HepG2 (cell line): ENCODE data around the gene HSPA1L. TPM values are rescaled to one million over a fixed set of nuclear protein-coding genes. Genes with fewer than 3 reads are reported as not detected.
A peak's percentile ranks its signal among the peaks of the same experiment; 100 is the strongest.
"Not testable (repeated sequence)": the region's sequence is repeated elsewhere in the genome, so short reads cannot be mapped to it uniquely, and the experiment has no call there.

Source experiments
- ATAC-seq: fragments of 200-7000 bp; cut with Tn5 transposase; 3 replicates; pipeline ENCODE4 v1.9.1; 2020; ENCODE audit warnings: mild to moderate bottlenecking, moderate library complexity
- BruUV-seq: library from RNA; stranded (reverse); fragments of 400-500 nt; replicated peaks from 2 replicates; lab custom pipeline; 2021; lab: Mats Ljungman, UMichigan
- CTCF ChIA-PET: fragments of 300-600 bp; formaldehyde crosslinking; extraction: SDS; loops from one replicate; lab custom pipeline; 2021; ENCODE audit warnings: low total read pairs, inconsistent platforms, low intra/inter-chr PET ratio; lab: Yijun Ruan, JAX
- POLR2A ChIA-PET: fragments of 350-600 bp; sonication (Branson Sonifier 250); formaldehyde crosslinking; loops from one replicate; lab custom pipeline; 2020; ENCODE audit warnings: antibody characterized with exemption, inconsistent platforms; lab: Yijun Ruan, JAX
- DNase-seq: peaks from one replicate; pipeline ENCODE4 v3.0.0-alpha.2; 2015; ENCODE audit warnings: low spot score
- FAIRE-seq: peaks from 3 replicates; lab custom pipeline; 2011; peaks lifted over from hg19 to GRCh38; lab: Jason Lieb, UNC
- H2AFZ ChIP-seq: one replicate; pipeline ENCODE4 v1.6.1; 2011; ENCODE audit warnings: low read length, inconsistent platforms
- H3K27ac ChIP-seq: fragments of 300-600 bp; 3 replicates; pipeline ENCODE4 v1.8.0; 2011; ENCODE audit warnings: mixed run types, mild to moderate bottlenecking, mixed read lengths, low read length, inconsistent platforms; ENCODE audit not compliant: insufficient read depth; ENCODE audit errors: extremely low read length
- H3K27me3 ChIP-seq, 2 experiments: fragments of 200-600 bp in 1 of 2; 2 replicates in 1 of 2; 3 replicates in 1 of 2; pipeline versions ENCODE4 v1.6.0 to v1.8.0; 2011; ENCODE audit warnings: low read length in 2 of 2, mild to moderate bottlenecking in 2 of 2, moderate library complexity in 2 of 2, inconsistent platforms in 1 of 2; ENCODE audit not compliant: insufficient read depth in 2 of 2, control insufficient read depth in 1 of 2
- H3K36me3 ChIP-seq, 2 experiments: fragments of 200-600 bp in 1 of 2; replicated peaks in 1 of 2; 2 replicates in 1 of 2; 3 replicates in 1 of 2; pipeline versions ENCODE4 v1.5.1 to v1.8.0; 2011; ENCODE audit warnings: low read length in 2 of 2, inconsistent platforms in 1 of 2; ENCODE audit not compliant: insufficient read depth in 2 of 2, control insufficient read depth in 1 of 2
- H3K4me1 ChIP-seq: 2 replicates; pipeline ENCODE4 v1.5.1; 2012; ENCODE audit warnings: low read length, inconsistent platforms; ENCODE audit not compliant: insufficient read depth
- H3K4me2 ChIP-seq: 2 replicates; pipeline ENCODE4 v1.6.0; 2011; ENCODE audit warnings: low read depth, low read length, inconsistent platforms
- H3K4me3 ChIP-seq, 3 experiments: fragments of 200-600 bp in 1 of 3; sonication (generic), shearing (Covaris generic) in 1 of 3; replicated peaks in 1 of 3; 2 replicates each; pipeline ENCODE4 v1.5.1; 2011 to 2016; ENCODE audit warnings: low read length in 3 of 3, inconsistent platforms in 2 of 3, low read depth in 2 of 3, mild to moderate bottlenecking in 2 of 3, control low read depth in 1 of 3, mixed read lengths in 1 of 3; ENCODE audit not compliant: insufficient read depth in 1 of 3
- H3K79me2 ChIP-seq: one replicate; pipeline ENCODE4 v1.6.1; 2011; ENCODE audit warnings: low read length, inconsistent platforms; ENCODE audit not compliant: insufficient read depth
- H3K9ac ChIP-seq: 2 replicates; pipeline ENCODE4 v1.6.0; 2011; ENCODE audit warnings: mild to moderate bottlenecking, low read depth, low read length, inconsistent platforms; ENCODE audit not compliant: insufficient read depth
- H3K9me3 ChIP-seq: 2 replicates; pipeline ENCODE4 v1.5.1; 2012; ENCODE audit warnings: mild to moderate bottlenecking, low read length
- H4K20me1 ChIP-seq: 2 replicates; pipeline ENCODE4 v1.6.0; 2011; ENCODE audit warnings: inconsistent platforms, mild to moderate bottlenecking, low read length, moderate library complexity; ENCODE audit not compliant: insufficient read depth
- CENPT ChIP-seq: sonication (generic); formaldehyde crosslinking; IDR thresholded peaks from 2 replicates; pipeline ENCODE4 v1.8.0; 2022; ENCODE audit warnings: low read depth, mild to moderate bottlenecking, moderate library complexity, missing genetic modification reagents
- MLLT10 ChIP-seq: sonication (generic); formaldehyde crosslinking; IDR thresholded peaks from 2 replicates; pipeline ENCODE4 v1.4.0; 2020; ENCODE audit warnings: missing genetic modification reagents
- MTF1 ChIP-seq: sonication (generic); formaldehyde crosslinking; IDR thresholded peaks from 2 replicates; pipeline ENCODE4 v1.5.0; 2020; ENCODE audit warnings: missing genetic modification reagents
- ZNF121 ChIP-seq: sonication (generic); formaldehyde crosslinking; IDR thresholded peaks from 2 replicates; pipeline ENCODE4 v1.5.0; 2020; ENCODE audit warnings: mild to moderate bottlenecking, missing genetic modification reagents
- WGBS: methylation state at CpG from one replicate; pipeline ENCODE4 v1.1.6; 2017; ENCODE audit warnings: low lambda C conversion rate; 5-methylcytosine and 5-hydroxymethylcytosine counted together
- in situ Hi-C: cut with HindIII; loops from 2 replicates; pipeline ENCODE4 v1.10.0; 2017; ENCODE audit warnings: low pct_unique_long_range_greater_than_20kb; ENCODE audit not compliant: extremely low pct_ligation_motif_present
- intact Hi-C: fragments of 100-400 bp; cut with micrococcal nuclease; formaldehyde crosslinking; loops from one replicate; pipeline ENCODE4 v1.10.0; 2022; ENCODE audit not compliant: unreplicated experiment
- polyA plus RNA-seq, 8 experiments: library from polyadenylated mRNA; depleted of rRNA in 3 of 8; stranded (reverse) in 7 of 8; unstranded in 1 of 8; fragments of >200 nt; fragmentation: Illumina TruSeq in 4 of 8; extraction: Trizol in 4 of 8; gene quantifications; 2 replicates each; pipeline versions ENCODE4 v1.2.1 to v1.2.3, GENCODE V29; 2011 to 2016; ENCODE audit warnings: low read depth in 4 of 8, missing spikeins in 1 of 8, mixed read lengths in 1 of 8; ENCODE audit not compliant: insufficient read depth in 1 of 8
- total RNA-seq, 5 experiments: library from RNA; depleted of rRNA; stranded (reverse); fragments of >200 nt; fragmentation: Illumina TruSeq; extraction: Trizol; gene quantifications; 2 replicates each; pipeline ENCODE4 v1.2.3, GENCODE V29; 2016; ENCODE audit warnings: low read depth in 1 of 5
- TF ChIP-seq, protein P1 (sequence below): sonication (generic); formaldehyde crosslinking; IDR thresholded peaks from 2 replicates; pipeline ENCODE4 v1.5.0; 2020; ENCODE audit warnings: mild to moderate bottlenecking, missing genetic modification reagents
- TF ChIP-seq, protein P2 (sequence below): conservative IDR thresholded peaks from 2 replicates; pipeline ENCODE4 v1.6.1; 2018; ENCODE audit warnings: missing genetic modification reagents
- TF ChIP-seq, protein P3 (sequence below), 2 experiments: sonication (generic) in 1 of 2; formaldehyde crosslinking in 1 of 2; IDR thresholded peaks; 2 replicates each; pipeline versions ENCODE4 v1.4.0 to v1.6.1; 2018 to 2020; ENCODE audit warnings: missing genetic modification reagents in 2 of 2, borderline replicate concordance in 1 of 2, low read depth in 1 of 2, mild to moderate bottlenecking in 1 of 2, missing biosample characterization in 1 of 2

HSPA1L gene
- total and polyA plus RNA-seq, 2 of the 13 experiments (the other 11 are each of a cell fraction or from before 2014, with no cell fraction given), result 0.55 to 1.0 TPM

DNA sequence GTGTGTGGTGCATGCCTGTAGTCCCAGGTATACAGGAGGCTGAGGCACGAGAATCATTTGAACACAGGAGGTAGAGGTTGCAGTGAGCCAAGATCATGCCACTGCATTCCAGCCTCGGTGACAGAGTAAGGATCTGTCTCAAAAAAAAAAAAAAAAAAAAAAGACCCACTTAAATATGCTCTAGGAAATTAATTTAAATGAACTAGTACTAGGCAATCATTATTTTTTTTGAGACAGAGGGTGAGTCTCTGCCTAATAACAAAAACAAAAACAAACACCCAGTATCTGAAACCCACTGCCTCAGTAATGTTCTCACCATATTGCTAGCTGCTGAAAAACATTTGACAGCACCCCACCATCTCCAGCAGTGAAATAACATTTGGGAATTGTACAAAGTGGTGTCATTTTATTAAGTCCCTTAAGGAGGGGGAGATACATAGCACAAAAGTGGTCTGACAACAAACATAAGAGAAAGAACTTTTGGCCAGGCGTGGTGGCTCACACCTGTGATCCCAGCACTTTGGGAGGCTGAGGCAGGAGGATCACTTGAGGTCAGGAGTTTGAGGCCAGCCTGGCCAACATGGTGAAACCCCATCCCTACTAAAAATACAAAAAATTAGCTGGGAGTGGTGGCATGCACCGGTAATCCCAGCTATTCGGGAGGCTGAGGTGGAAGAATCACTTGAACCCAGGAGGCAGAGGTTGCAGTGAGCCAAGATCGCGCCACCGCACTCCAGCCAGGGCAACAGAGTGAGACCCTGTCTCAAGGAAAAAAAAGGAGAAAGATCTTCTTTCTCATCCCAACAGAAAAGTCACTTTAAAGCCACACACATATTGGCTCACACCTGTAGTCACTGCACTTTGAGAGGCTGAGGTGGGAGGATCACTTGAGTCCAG is 13.8 kb downstream of the HSPA1L start:
- H3K27ac ChIP-seq, H3K27me3 ChIP-seq, H3K9me3 ChIP-seq, FAIRE-seq, ATAC-seq, DNase-seq, in situ Hi-C loops, H2AFZ ChIP-seq, H3K4me2 ChIP-seq, intact Hi-C loops: not testable (repeated sequence)
- Histone ChIP-seq H3K79me2 (peaks cover 10% of the 10 kb centered on the region), H3K36me3 (peaks cover 0 to 20% of the 10 kb centered on the region in 2 experiments; a peak in 3 of 5 replicates), H3K4me1 (peaks cover 14% of the 10 kb centered on the region)
- POLR2A ChIA-PET, result interaction anchor here (0.9 to 1.4 kb wide), 2 partner anchors 26 to 61 kb away, joined by 5 read pairs; partner anchors contain the start of genes HSPA1B and NEU1
- peak; percentile 66 for TF ChIP-seq ZNF121 (CRISPR knock-in tag)
- TF ChIP-seq, protein P1, sequence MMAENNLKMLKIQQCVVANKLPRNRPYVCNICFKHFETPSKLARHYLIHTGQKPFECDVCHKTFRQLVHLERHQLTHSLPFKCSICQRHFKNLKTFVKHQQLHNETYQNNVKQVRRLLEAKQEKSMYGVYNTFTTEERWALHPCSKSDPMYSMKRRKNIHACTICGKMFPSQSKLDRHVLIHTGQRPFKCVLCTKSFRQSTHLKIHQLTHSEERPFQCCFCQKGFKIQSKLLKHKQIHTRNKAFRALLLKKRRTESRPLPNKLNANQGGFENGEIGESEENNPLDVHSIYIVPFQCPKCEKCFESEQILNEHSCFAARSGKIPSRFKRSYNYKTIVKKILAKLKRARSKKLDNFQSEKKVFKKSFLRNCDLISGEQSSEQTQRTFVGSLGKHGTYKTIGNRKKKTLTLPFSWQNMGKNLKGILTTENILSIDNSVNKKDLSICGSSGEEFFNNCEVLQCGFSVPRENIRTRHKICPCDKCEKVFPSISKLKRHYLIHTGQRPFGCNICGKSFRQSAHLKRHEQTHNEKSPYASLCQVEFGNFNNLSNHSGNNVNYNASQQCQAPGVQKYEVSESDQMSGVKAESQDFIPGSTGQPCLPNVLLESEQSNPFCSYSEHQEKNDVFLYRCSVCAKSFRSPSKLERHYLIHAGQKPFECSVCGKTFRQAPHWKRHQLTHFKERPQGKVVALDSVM (CRISPR knock-in tag), result peak; percentile 61; the same call in 1 of the 2 replicates
- TF ChIP-seq, all 625 proteins: peak for 2; not testable (repeated sequence) for 623
- BruUV-seq, H4K20me1 ChIP-seq, H3K9ac ChIP-seq, H3K4me3 ChIP-seq, CTCF ChIA-PET: not testable (repeated sequence)
- WGBS, result 93% methylated on average over 8 of the region's 8 CpGs

DNA sequence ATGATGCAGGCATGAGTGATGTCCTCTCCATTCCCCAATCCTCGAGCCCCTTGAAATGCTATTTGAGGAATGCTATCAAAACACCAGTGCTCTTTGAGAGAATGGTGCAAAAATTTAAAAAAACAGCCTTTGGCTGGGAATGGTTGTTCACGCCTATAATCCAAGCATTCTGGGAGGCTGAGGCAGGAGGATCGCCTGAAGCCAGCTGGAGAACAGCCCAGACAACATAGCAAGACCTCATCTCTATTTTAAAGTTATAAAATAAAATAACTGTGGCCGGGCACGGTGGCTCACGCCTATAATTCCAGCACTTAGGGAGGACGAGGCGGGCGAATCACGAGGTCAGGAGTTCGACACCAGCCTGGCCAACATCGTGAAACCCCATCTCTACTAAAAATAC is 15.3 kb downstream of the HSPA1L start:
- ATAC-seq (no peak), FAIRE-seq (no peak)
- no peak overlapping the region for H3K4me2 ChIP-seq

More for the DNA sequence above, 15.3 kb downstream of the HSPA1L start:
- intact Hi-C loops, result no loop called here
- TF ChIP-seq MLLT10 (no peak), MTF1 (CRISPR knock-in tag) (no peak), CENPT (CRISPR knock-in tag) (no peak)
- TF ChIP-seq, protein P2, sequence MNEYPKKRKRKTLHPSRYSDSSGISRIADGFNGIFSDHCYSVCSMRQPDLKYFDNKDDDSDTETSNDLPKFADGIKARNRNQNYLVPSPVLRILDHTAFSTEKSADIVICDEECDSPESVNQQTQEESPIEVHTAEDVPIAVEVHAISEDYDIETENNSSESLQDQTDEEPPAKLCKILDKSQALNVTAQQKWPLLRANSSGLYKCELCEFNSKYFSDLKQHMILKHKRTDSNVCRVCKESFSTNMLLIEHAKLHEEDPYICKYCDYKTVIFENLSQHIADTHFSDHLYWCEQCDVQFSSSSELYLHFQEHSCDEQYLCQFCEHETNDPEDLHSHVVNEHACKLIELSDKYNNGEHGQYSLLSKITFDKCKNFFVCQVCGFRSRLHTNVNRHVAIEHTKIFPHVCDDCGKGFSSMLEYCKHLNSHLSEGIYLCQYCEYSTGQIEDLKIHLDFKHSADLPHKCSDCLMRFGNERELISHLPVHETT, result no peak
- TF ChIP-seq, protein P3, sequence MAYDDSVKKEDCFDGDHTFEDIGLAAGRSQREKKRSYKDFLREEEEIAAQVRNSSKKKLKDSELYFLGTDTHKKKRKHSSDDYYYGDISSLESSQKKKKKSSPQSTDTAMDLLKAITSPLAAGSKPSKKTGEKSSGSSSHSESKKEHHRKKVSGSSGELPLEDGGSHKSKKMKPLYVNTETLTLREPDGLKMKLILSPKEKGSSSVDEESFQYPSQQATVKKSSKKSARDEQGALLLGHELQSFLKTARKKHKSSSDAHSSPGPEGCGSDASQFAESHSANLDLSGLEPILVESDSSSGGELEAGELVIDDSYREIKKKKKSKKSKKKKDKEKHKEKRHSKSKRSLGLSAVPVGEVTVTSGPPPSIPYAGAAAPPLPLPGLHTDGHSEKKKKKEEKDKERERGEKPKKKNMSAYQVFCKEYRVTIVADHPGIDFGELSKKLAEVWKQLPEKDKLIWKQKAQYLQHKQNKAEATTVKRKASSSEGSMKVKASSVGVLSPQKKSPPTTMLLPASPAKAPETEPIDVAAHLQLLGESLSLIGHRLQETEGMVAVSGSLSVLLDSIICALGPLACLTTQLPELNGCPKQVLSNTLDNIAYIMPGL (CRISPR knock-in tag; IDR thresholded peaks at IDR 0.05; ENCODE audit: borderline replicate concordance in 1 of 2, low read depth in 1 of 2), result no peak
- TF ChIP-seq, all 625 proteins: peak for 0
- no peak overlapping the region for H3K4me3 ChIP-seq
- no peak overlapping the region for H3K27ac ChIP-seq
- no peak overlapping the region for H3K9ac ChIP-seq
- peaks cover 7% of the 10 kb centered on the region for H3K79me2 ChIP-seq
- peaks cover 6% of the 10 kb centered on the region for H3K4me1 ChIP-seq
- BruUV-seq, result no TSS peak
- ChIA-PET POLR2A (interaction anchor here (1.2 to 1.5 kb wide), 2 partner anchors 7 to 28 kb away, joined by 5 to 6 read pairs; partner anchors contain the start of genes HSPA1B and LSM2), CTCF (no interaction called here)
- H3K27me3 ChIP-seq, result no peaks in the 10 kb centered on the region; a peak in 1 of 5 replicates
- no peak for DNase-seq
- H2AFZ ChIP-seq, result no peak overlapping the region
- H3K36me3 ChIP-seq, result peaks cover 0 to 20% of the 10 kb centered on the region in 2 experiments; a peak in 3 of 5 replicates
- H3K9me3 ChIP-seq, result no peaks in the 10 kb centered on the region
- 97% methylated on average over 12 of the region's 12 CpGs for WGBS
- no peaks in the 10 kb centered on the region for H4K20me1 ChIP-seq
- in situ Hi-C loops, result no loop called here
